K562 (cell line): Measurements from ENCODE around the gene CBLIF. TPM values are rescaled to one million over a fixed set of nuclear protein-coding genes. Genes with fewer than 3 reads are reported as not detected.

ENCODE experiments used
- ATAC-seq: fragments of 200-7000 bp; cut with Tn5 transposase; 3 replicates; pipeline ENCODE4 v1.9.1; 2020; ENCODE audit warnings: moderate library complexity
- BruUV-seq: library from RNA; stranded (reverse); fragments of 400-500 nt; replicated peaks from 2 replicates; lab custom pipeline; 2021; lab: Mats Ljungman, UMichigan
- CTCF ChIA-PET: fragments of 300-600 bp; formaldehyde crosslinking; extraction: SDS; loops from one replicate; lab custom pipeline; 2021; ENCODE audit warnings: low intra/inter-chr PET ratio; lab: Yijun Ruan, JAX
- POLR2A ChIA-PET: fragments of 300-600, 350-650 bp; sonication (Branson Sonifier 250); formaldehyde crosslinking; extraction: SDS; loops from one replicate; lab custom pipeline; 2021; ENCODE audit warnings: antibody characterized with exemption, inconsistent platforms; lab: Yijun Ruan, JAX
- DNase-seq, 4 experiments: peaks; one replicate each; pipeline versions ENCODE4 v3.0.0 to v3.0.0-alpha.2; 2011 to 2018; ENCODE audit warnings: low spot score in 3 of 4, mixed read lengths in 3 of 4; ENCODE audit errors: extremely low read depth in 1 of 4
- FAIRE-seq: peaks from 2 replicates; lab custom pipeline; 2011; peaks lifted over from hg19 to GRCh38; lab: Jason Lieb, UNC
- H2AFZ ChIP-seq: 2 replicates; pipeline ENCODE4 v1.6.0; 2011; ENCODE audit warnings: low read depth, low read length, control low read depth, inconsistent platforms
- H3K27ac ChIP-seq: fragments of 200-600 bp; 3 replicates; pipeline ENCODE4 v1.8.0; 2011; ENCODE audit warnings: low read depth, mild to moderate bottlenecking, control low read depth, inconsistent platforms, low read length, moderate library complexity, mixed read lengths; ENCODE audit errors: extremely low read depth
- H3K27me3 ChIP-seq, 2 experiments: fragments of 300-600 bp in 1 of 2; 2 replicates in 1 of 2; 3 replicates in 1 of 2; pipeline versions ENCODE4 v1.6.0 to v1.8.0; 2011; ENCODE audit warnings: inconsistent platforms in 2 of 2, low read length in 2 of 2, mild to moderate bottlenecking in 1 of 2, mixed read lengths in 1 of 2, moderate library complexity in 1 of 2; ENCODE audit not compliant: control insufficient read depth in 2 of 2, insufficient read depth in 2 of 2
- H3K36me3 ChIP-seq: fragments of 300-600 bp; 3 replicates; pipeline ENCODE4 v1.8.0; 2011; ENCODE audit warnings: mild to moderate bottlenecking, low read length, inconsistent platforms; ENCODE audit not compliant: control insufficient read depth, insufficient read depth
- H3K4me1 ChIP-seq, 2 experiments: fragments of 200-600 bp in 1 of 2; replicated peaks in 1 of 2; 2 replicates in 1 of 2; 3 replicates in 1 of 2; pipeline versions ENCODE4 v1.5.1 to v1.8.0; 2011; ENCODE audit warnings: inconsistent platforms in 2 of 2, low read length in 2 of 2, mild to moderate bottlenecking in 1 of 2, mixed read lengths in 1 of 2, moderate library complexity in 1 of 2; ENCODE audit not compliant: control insufficient read depth in 2 of 2, insufficient read depth in 2 of 2
- H3K4me2 ChIP-seq: 2 replicates; pipeline ENCODE4 v1.6.1; 2011; ENCODE audit warnings: low read length, control low read depth, inconsistent platforms, mixed read lengths; ENCODE audit not compliant: insufficient read depth
- H3K4me3 ChIP-seq: fragments of 200-600 bp; sonication (generic), shearing (Covaris generic); 2 replicates; pipeline ENCODE4 v1.5.1; 2016; ENCODE audit warnings: control low read depth, inconsistent platforms
- H3K79me2 ChIP-seq: fragments of 200-600 bp; 3 replicates; pipeline ENCODE4 v1.8.0; 2011; ENCODE audit warnings: low read length, inconsistent platforms; ENCODE audit not compliant: control insufficient read depth, insufficient read depth
- H3K9ac ChIP-seq, 2 experiments: 2 replicates each; pipeline versions ENCODE4 v1.6.0 to v1.6.1; 2011; ENCODE audit warnings: low read depth in 2 of 2, low read length in 2 of 2, control low read depth in 1 of 2, inconsistent platforms in 1 of 2, mild to moderate bottlenecking in 1 of 2, mixed read lengths in 1 of 2; ENCODE audit not compliant: insufficient read depth in 1 of 2
- H3K9me1 ChIP-seq: one replicate; pipeline ENCODE4 v1.6.0; 2011; ENCODE audit warnings: inconsistent platforms, mild to moderate bottlenecking, low read length, moderate library complexity; ENCODE audit not compliant: control insufficient read depth, insufficient read depth
- H3K9me3 ChIP-seq: replicated peaks from 2 replicates; pipeline ENCODE4 v1.5.1; 2011; ENCODE audit warnings: low read depth, low read length, inconsistent platforms; ENCODE audit not compliant: control insufficient read depth, insufficient read depth
- H4K20me1 ChIP-seq: replicated peaks from 2 replicates; pipeline ENCODE4 v1.6.1; 2011; ENCODE audit warnings: low read length, inconsistent platforms, mixed read lengths; ENCODE audit not compliant: control insufficient read depth, insufficient read depth
- BCOR ChIP-seq: fragments of 450-650 bp; IDR thresholded peaks from 2 replicates; pipeline ENCODE4 v1.6.1; 2016
- HLTF ChIP-seq: fragments of 450-650 bp; IDR thresholded peaks from 2 replicates; pipeline ENCODE4 v1.6.1; 2016
- MCM2 ChIP-seq: fragments of 450-650 bp; IDR thresholded peaks from 2 replicates; pipeline ENCODE4 v1.6.1; 2017; ENCODE audit warnings: low read depth, mild to moderate bottlenecking
- POLR2A ChIP-seq: fragments of 450-650 bp; conservative IDR thresholded peaks from 2 replicates; pipeline ENCODE4 v1.6.1; 2016
- RBBP5 ChIP-seq: fragments of 200-600 bp; sonication (generic); IDR thresholded peaks from 2 replicates; pipeline ENCODE4 v1.6.1; 2012; ENCODE audit warnings: borderline replicate concordance, mild to moderate bottlenecking, low read length, control low read depth, inconsistent platforms; ENCODE audit not compliant: insufficient read depth, poor library complexity, severe bottlenecking
- SAP30 ChIP-seq: fragments of 200-600 bp; sonication (generic); IDR thresholded peaks from 2 replicates; pipeline ENCODE4 v1.6.1; 2012; ENCODE audit warnings: borderline replicate concordance, low read depth, mild to moderate bottlenecking, moderate library complexity, low read length, control low read depth, inconsistent platforms; ENCODE audit not compliant: insufficient read depth, poor library complexity, severe bottlenecking
- SMARCA5 ChIP-seq: fragments of 450-650 bp; IDR thresholded peaks from 2 replicates; pipeline ENCODE4 v1.6.1; 2016
- ZNF184 ChIP-seq: sonication (generic); formaldehyde crosslinking; IDR thresholded peaks from 2 replicates; pipeline ENCODE4 v1.5.0; 2020; ENCODE audit warnings: missing genetic modification reagents
- ZNF57 ChIP-seq: fragments of 450-650 bp; formaldehyde crosslinking; IDR thresholded peaks from 2 replicates; pipeline ENCODE4 v1.4.0; 2020; ENCODE audit warnings: mild to moderate bottlenecking, moderate library complexity
- in situ Hi-C: fragments of 300-500 bp; cut with MboI; formaldehyde crosslinking; loops from 4 replicates; pipeline ENCODE4 v1.15.0; 2018; ENCODE audit warnings: inconsistent platforms, mixed read lengths
- intact Hi-C: fragments of 100-400 bp; cut with micrococcal nuclease; formaldehyde crosslinking; loops from 2 replicates; pipeline ENCODE4 v1.14.2; 2022
- polyA plus RNA-seq, 8 experiments: library from polyadenylated mRNA; depleted of rRNA in 4 of 8; stranded (reverse) in 5 of 8; unstranded in 3 of 8; fragments of >200 nt; fragmentation: Nextera tagmentation in 2 of 8; fragmentation: Illumina TruSeq in 1 of 8; extraction: Ambion mirVana in 2 of 8; extraction: Trizol in 1 of 8; gene quantifications; 2 replicates each; pipeline versions ENCODE4 v1.2.1 to v1.2.3, GENCODE V29; 2011 to 2014; ENCODE audit warnings: inconsistent platforms in 1 of 8, missing spikeins in 1 of 8
- total RNA-seq, 7 experiments: library from RNA; depleted of rRNA in 6 of 7; stranded (reverse); fragments of >200 nt in 6 of 7; fragmentation: Illumina TruSeq in 2 of 7; extraction: Trizol in 2 of 7; gene quantifications; 2 replicates each; pipeline versions ENCODE4 v1.2.1 to v1.2.3, GENCODE V29; 2011 to 2021; ENCODE audit warnings: low replicate concordance in 1 of 7
- TF ChIP-seq, protein P1 (sequence below): fragments of 450-650 bp; IDR thresholded peaks from 2 replicates; pipeline ENCODE4 v1.6.1; 2016; ENCODE audit warnings: low read depth, mild to moderate bottlenecking, moderate library complexity
- TF ChIP-seq, protein P2 (sequence below): fragments of 250-450 bp; sonication (Bioruptor Pico); IDR thresholded peaks from 2 replicates; pipeline ENCODE4 v1.5.0; 2021
- TF ChIP-seq, protein P3 (sequence below): fragments of 200-800 bp; sonication (Bioruptor generic); IDR thresholded peaks from 2 replicates; pipeline ENCODE4 v1.6.1; 2016; ENCODE audit warnings: missing genetic modification characterization, missing compliant biosample characterization
- TF ChIP-seq, protein P4 (sequence below): sonication (generic); formaldehyde crosslinking; IDR thresholded peaks from 2 replicates; pipeline ENCODE4 v1.5.0; 2020; ENCODE audit warnings: missing genetic modification reagents

The CBLIF gene
- total and polyA plus RNA-seq, 9 of the 15 experiments (the other 6 are each of a cell fraction or from before 2014, with no cell fraction given) = 0.07 to 0.83 (median 0.54) TPM

DNA sequence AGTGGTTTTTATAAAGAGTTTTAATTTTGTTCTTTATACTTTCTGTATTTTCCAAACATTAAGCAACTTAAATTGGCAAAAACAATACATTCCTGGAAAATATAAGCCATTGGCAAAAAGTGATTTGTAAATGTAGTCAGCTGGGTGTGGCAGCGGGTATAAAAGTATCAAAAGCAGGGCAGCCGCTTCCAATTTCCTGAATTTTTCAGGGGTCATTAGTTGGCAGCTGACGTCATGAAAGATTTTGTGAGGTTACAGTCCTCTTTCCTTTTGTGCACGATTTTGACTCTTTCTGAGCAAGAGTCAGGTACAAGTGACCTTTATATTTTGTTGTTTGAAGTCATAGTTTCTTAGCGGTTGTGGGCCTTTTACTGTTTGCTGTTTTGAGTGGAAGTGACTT is 33.3 kb upstream of the CBLIF start, which contains the start of gene OOSP3 (continued):
- TF ChIP-seq, protein P1, sequence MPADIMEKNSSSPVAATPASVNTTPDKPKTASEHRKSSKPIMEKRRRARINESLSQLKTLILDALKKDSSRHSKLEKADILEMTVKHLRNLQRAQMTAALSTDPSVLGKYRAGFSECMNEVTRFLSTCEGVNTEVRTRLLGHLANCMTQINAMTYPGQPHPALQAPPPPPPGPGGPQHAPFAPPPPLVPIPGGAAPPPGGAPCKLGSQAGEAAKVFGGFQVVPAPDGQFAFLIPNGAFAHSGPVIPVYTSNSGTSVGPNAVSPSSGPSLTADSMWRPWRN = no peak
- TF ChIP-seq, protein P2, sequence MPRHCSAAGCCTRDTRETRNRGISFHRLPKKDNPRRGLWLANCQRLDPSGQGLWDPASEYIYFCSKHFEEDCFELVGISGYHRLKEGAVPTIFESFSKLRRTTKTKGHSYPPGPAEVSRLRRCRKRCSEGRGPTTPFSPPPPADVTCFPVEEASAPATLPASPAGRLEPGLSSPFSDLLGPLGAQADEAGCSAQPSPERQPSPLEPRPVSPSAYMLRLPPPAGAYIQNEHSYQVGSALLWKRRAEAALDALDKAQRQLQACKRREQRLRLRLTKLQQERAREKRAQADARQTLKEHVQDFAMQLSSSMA (CRISPR knock-in tag) = no peak
- TF ChIP-seq, protein P3, sequence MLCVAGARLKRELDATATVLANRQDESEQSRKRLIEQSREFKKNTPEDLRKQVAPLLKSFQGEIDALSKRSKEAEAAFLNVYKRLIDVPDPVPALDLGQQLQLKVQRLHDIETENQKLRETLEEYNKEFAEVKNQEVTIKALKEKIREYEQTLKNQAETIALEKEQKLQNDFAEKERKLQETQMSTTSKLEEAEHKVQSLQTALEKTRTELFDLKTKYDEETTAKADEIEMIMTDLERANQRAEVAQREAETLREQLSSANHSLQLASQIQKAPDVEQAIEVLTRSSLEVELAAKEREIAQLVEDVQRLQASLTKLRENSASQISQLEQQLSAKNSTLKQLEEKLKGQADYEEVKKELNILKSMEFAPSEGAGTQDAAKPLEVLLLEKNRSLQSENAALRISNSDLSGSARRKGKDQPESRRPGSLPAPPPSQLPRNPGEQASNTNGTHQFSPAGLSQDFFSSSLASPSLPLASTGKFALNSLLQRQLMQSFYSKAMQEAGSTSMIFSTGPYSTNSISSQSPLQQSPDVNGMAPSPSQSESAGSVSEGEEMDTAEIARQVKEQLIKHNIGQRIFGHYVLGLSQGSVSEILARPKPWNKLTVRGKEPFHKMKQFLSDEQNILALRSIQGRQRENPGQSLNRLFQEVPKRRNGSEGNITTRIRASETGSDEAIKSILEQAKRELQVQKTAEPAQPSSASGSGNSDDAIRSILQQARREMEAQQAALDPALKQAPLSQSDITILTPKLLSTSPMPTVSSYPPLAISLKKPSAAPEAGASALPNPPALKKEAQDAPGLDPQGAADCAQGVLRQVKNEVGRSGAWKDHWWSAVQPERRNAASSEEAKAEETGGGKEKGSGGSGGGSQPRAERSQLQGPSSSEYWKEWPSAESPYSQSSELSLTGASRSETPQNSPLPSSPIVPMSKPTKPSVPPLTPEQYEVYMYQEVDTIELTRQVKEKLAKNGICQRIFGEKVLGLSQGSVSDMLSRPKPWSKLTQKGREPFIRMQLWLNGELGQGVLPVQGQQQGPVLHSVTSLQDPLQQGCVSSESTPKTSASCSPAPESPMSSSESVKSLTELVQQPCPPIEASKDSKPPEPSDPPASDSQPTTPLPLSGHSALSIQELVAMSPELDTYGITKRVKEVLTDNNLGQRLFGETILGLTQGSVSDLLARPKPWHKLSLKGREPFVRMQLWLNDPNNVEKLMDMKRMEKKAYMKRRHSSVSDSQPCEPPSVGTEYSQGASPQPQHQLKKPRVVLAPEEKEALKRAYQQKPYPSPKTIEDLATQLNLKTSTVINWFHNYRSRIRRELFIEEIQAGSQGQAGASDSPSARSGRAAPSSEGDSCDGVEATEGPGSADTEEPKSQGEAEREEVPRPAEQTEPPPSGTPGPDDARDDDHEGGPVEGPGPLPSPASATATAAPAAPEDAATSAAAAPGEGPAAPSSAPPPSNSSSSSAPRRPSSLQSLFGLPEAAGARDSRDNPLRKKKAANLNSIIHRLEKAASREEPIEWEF = no peak
- TF ChIP-seq ZNF184 (CRISPR knock-in tag) = no peak

DNA sequence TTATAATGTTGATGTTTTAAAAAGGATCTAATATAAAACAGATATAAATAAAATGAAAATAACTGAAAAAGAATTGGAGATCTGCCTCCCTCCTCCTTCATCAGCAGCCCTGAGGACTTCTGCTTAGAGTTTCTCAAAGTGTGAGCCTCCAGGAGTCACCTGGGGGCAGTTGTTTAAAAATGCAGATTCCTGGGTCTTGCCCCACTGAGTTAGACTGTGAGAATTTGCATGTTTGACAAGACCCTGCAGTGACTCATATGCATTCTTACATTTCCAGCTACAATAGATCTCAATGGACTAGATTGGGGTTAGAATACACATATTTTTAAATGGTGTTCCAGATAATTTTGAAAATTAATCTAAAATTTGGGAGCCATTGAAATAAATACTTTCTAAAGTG is 32.5 kb upstream of the CBLIF start:
- no peak for DNase-seq
- H2AFZ ChIP-seq = no peak overlapping the region
- H3K9ac ChIP-seq = no peak overlapping the region
- CTCF ChIA-PET = no interaction called here
- FAIRE-seq = no peak
- POLR2A ChIA-PET = no interaction called here
- no TSS peak for BruUV-seq
- intact Hi-C loops (no loop called here), in situ Hi-C loops (no loop called here)
- H3K27me3 ChIP-seq = no peaks in the 10 kb centered on the region
- H3K27ac ChIP-seq = no peak overlapping the region
- H3K4me3 ChIP-seq = no peak overlapping the region
- H3K9me1 ChIP-seq = no peaks in the 10 kb centered on the region
- H3K9me3 ChIP-seq = no peaks in the 10 kb centered on the region
- H3K79me2 ChIP-seq = no peaks in the 10 kb centered on the region
- H3K36me3 ChIP-seq = no peaks in the 10 kb centered on the region
- ATAC-seq = no peak
- no peaks in the 10 kb centered on the region for H4K20me1 ChIP-seq
- H3K4me2 ChIP-seq = no peak overlapping the region
- TF ChIP-seq SMARCA5 (no peak), BCOR (no peak), POLR2A (no peak), SAP30 (no peak), RBBP5 (no peak), HLTF (no peak), MCM2 (no peak), ZNF57 (CRISPR knock-in tag) (no peak), ZNF184 (CRISPR knock-in tag) (no peak)
- TF ChIP-seq, protein P4, sequence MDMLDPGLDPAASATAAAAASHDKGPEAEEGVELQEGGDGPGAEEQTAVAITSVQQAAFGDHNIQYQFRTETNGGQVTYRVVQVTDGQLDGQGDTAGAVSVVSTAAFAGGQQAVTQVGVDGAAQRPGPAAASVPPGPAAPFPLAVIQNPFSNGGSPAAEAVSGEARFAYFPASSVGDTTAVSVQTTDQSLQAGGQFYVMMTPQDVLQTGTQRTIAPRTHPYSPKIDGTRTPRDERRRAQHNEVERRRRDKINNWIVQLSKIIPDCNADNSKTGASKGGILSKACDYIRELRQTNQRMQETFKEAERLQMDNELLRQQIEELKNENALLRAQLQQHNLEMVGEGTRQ = no peak
- TF ChIP-seq, all 486 proteins: peak for 0
- no peaks in the 10 kb centered on the region; a peak in 1 of 5 replicates for H3K4me1 ChIP-seq
